ELR (cell line): ENCODE measurements around the gene PRRC2A.
"Not testable (repeated sequence)": the region's sequence is repeated elsewhere in the genome, so short reads cannot be mapped to it uniquely, and the experiment has no call there.

Experiments
- DNase-seq: peaks from one replicate; pipeline ENCODE4 v3.0.0-alpha.2; 2015; ENCODE audit warnings: low read depth

PRRC2A gene

DNA sequence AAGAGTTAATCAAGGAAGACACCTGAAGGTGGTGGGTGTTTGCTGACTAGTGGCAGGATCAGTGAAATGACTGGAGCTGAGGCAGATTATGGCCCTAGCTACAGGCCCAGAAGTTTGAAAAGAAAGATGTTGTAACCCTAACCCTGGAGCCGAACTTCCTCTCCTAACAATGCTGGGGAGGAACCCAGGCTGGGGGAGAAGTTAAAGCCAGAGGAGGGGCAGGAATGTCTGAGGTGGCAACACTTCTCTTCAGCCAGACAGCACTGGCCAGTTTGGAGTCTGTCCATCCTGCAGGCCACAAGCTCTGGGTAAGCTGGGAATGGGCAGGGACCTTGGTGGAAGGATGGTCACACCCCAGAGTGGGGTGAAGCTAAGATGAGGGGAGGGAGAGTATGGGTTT is 34.5 kb upstream of the PRRC2A start, which contains the start of gene LST1:
TSS of gene LST1 (plus strand) at position 270 of the 400 bp plus-strand sequence. CDS start 1,023 bp downstream, outside the sequence.
- DNase-seq: no peak

DNA sequence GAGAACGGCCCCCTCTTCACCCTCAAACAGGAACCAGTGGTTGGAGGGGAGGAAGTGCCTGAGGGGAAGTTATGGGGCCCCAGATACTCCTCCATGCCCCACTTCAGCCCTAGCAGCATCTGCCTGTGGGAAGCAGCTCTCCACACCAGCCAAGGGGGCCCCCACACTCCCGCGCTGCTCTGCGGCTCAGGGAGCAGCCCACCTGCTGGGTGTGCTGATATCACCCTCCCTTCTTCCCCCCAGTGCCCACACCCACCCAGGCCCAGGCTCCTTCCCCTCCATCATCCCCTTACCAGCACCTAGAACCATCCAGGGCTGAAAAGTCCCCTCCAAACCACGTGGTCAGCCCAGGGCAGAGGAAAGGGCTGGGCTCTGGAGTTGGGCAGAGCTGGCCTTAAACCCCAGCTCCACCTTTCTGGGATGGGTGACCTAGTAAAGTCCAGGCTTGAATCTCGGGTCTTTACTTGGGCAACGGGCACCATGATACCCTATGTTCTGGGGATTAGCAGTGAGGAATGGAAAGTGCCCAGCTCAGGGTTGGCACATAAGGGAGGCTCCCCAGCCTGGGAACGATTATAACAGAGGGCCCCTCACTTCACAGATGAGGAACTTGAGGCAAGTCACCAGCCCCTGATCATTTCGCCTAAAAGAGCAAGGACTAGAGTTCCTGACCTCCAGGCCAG is 33.8 kb upstream of the PRRC2A start:
- DNase-seq: no peak

DNA sequence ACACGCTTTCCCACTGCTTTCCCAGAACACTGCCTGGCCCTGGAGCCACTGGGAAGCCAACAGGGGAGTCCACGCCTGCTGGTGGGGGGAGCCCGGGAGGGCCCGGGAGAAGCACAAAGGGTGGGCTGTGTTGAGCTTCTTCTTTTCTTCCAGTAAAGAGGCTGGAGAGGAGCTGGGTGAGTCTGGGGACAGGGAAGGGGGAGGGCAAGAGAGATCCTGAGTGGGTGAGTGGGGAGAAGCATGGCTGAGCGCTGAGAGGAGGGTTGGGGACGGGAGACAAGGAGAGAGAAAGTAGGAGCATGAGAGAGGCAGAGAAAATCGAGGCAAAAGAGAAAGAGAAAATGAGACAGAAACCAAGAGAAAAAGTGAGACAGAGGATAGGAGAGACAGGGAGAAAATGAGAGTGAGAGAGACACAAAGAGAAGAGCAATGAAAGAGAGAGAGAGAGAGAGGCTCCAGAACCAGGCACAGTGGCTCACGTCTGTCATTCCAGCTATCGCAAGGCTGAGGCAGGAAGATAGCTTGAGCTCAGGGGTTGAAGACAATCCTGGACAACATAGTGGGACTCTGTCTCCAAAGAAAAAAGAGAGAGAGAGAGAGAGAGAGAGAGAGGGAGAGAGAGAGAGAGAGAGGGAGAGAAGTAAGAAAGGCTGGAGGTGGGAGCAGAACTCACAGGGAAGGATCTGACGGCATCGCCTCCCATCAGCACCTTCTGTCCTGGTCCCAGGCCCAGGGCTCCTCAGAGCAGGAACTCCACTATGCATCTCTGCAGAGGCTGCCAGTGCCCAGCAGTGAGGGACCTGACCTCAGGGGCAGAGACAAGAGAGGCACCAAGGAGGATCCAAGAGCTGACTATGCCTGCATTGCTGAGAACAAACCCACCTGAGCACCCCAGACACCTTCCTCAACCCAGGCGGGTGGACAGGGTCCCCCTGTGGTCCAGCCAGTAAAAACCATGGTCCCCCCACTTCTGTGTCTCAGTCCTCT is 32.4 kb upstream of the PRRC2A start:
- no peak for DNase-seq

DNA sequence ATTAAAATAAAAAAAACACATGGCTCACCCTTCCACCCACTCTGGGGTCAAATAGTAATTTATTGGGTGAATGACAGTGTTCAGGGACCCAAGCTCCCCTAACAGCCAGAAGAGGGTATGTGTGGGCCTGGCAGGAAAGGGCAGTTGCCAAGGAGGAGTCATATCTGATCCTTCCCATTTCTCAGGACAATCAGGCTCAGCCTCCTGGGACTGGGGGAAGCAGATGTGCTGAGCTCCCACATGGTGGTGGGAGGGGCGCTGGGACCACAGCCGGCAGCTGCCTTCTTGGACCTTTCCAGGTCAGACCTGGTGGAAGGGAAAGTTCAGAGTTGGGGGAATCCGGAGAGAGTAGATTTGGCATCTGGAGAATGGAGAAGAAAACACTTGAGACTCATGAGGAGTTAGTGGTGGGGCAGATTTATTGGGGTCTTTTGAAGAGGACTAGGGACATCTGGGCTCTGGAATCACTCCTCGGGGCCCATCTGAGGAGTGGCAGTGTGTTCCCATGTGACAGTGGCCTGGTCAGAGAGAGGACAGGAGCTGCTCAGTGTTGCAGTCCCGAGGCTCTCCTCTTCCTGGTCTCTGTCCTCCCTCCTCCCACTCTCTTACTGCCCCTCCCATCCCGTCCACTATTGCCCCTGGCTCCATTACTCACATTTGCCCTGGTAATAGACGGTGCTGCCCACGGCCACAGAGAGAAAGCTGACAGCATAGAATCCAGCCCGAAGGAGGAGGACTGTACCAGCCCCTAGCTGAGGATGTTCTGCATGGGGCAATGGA is 31.5 kb upstream of the PRRC2A start:
- no peak for DNase-seq

DNA sequence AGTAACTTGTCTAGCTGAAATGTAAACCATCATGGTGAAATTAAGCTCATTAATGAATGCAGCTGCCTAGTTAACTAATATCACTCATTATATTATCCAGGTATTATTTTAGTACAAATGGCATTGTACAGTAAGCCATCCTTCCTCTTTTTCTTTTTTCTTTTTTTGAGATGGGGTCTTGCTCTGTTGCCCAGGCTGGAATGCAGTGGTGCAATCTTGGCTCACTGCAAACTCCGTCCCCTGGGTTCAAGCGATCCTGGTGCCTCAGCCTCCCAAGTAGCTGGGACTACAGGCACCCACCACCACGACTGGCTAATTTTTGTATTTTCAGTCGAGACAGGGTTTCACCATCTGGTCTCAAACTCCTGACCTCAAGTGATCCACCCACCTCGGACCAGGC is 29.8 kb upstream of the PRRC2A start:
- DNase-seq: not testable (repeated sequence)

DNA sequence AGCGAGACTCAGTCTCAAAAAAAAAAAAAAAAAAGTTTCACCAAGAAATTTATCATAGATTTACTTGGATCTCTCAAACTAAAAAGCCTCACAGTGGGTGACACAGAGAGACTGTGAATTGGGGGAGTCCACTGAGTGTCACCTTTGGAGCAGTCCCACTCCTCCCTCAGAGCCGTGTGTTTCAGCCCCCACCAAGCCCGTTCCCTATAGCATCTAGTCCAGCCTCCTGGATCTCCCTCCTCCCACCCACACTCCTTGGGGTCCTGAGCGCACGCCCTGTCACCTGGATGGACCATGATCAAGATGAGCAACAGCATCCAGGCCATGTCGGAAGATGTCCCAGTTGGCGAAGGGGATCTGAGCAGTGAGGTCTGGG is 28.1 kb upstream of the PRRC2A start:
- DNase-seq: no peak

DNA sequence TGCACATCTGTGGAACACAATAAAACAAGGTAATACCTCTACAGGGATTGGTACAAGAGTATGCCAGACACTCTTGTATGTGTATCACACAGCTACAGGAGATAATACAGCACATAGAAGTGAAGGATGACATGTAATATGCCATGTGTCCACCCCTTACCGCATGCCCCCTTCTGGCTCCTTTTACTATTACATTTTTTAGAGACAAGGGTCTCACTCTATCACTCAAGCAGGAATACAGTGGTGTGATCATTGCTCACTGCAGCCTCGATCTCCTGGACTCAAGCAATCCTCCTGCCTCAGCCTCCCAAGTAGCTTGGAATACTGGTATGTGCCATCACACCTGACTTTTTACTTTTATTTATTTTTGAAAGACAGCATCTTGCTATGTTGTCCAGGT is 23.5 kb upstream of the PRRC2A start:
- peak; percentile 71 for DNase-seq

DNA sequence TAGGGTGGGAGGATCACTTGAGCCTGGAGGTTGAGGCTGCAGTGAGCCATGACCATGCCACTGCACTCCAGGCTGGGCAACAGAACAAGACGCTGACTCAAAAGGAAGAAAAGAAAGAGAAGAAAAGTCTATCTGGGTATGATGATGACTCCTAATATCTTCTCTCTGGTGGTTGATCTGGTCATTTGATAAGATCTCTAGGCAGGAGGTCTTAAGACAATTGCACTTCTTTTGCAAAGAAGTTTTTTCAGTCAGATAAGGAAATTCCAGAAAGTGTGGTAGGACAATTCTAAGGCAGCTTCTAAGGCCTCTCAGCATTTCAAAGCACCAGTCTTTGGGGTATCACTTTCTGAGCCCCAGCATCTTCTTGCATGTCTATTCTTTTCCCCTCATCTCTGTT is 13.2 kb upstream of the PRRC2A start:
- no peak for DNase-seq

DNA sequence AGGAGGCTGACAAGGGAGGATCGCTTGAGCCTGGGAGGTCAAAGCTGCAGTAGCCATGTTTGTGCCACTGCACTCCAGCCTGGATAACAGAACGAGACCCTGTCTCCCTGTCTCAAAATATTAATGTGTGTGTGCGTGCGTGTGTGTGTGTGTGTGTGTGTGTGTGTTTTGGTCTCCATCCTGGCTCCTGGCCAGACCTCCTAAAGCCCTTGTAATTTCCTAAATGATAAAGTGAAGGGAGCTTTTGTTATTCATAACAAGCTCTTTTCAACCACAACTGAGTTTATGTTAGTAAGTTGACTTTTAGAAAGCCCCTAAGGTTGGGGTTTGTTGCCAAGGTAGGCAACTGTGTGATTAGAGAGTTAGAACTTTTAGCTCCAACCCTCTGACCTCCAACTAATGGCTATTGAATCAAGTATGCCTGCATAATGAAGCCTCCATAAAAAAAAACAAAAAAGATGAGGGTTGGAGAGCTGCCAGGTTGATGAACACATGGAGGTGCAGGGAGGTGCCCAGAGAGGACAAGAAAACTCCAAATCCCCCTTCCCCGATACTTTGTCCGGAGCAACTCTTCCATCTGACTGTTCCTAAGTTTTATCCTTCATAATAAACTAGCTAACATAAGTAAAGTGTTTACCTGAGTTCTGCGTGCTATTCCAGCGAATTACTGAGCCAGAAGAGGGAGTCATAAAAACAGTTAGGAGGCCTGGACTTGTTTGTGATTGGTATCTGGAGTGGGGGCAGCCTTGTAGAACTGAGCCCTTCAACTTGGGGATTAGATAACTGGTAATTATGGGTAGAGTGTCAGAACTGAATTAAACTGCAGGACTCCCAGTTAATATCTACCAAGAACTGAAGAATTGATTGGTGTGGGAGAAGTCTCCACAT is 10.8 kb upstream of the PRRC2A start:
- DNase-seq: no peak

DNA sequence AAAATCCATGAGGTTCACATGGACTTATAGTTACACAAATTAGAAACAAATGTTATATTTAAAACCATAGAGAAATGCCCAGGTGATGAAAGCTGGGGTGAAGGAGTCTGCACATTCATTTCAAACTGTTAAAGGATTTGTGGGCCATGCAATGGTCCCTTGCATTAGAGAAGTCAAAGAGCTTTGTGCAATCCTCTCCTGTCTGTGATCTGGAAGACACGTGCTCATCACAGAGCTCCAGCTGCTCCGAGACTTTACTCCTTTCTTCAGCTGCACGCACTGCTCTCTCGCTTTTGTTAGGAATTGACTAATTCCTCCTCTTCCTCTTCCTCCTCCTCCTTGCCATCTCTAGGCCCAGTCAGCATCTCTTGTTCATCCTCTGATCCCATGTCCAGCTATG is 9.5 kb upstream of the PRRC2A start:
- DNase-seq: no peak

DNA sequence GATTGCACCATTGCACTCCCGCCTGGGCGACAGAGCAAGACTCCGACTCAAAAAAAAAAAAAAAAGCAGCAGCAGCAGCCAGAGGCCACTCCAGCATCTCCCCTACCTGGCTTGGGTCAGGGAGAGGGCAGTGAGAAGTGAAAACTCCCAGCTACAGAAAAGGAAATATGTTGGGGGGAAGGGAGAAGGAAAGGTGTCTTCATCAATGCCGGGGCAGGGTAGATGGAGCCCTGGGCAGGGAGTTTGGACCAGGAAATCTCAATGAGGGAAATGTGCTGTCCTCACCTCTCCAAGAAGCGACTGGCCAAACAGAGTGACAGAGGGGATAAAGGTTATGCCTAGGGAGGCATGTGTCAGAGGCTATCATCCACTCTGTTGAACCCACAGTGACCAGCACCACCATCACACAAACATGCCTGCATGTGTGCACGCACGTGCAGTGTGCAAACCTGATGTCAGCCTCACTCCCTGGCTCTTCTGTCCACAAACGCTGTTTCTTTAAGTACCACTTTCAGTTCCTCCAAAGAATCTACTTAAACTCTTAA is 6.4 kb upstream of the PRRC2A start:
- DNase-seq: no peak

DNA sequence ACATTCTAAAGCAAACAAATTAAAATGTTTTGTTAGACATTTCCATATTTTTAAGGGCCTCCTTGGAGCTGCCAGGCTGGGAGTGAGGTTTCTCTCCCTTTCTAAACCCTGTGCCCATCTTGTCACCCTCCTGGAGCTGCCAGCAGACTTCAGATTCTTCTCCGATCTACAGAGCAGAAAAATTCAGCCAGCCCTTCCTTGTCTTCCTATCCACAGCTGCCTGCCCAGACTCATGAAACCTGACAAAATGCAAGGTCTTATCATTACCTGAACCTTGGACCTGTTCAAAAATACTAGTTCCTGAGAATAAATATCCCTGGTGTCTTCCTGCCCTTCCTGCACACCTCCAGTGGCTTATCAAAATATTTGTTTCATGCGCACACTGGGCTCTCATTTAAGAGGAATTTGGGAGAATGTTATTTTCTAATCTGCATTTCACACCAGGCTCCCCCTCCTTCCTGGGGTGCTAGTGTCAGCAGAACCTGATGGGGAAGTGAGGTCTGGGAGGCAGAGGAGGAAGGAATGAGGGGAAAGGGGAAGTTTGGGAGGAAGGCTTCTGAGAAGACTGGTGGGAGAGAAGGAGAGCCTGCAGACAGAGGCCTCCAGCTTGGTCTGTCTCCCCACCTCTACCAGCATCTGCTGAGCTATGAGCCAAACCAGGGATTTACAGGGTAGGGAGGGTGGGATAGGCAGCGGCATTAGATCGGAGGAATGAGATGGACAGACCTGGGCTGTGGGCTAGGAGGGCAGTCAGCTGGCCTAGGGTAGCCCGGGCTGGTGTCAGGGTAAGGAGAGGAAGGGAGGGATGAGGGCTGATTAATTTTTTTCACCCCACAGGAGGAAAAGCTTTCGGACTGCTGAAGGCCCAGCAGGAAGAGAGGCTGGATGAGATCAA is 5.6 kb upstream of the PRRC2A start, which contains the start of gene AIF1:
TSS of gene AIF1 (plus strand) at position 551 of the 895 bp plus-strand sequence. CDS start at position 647, 96 bp downstream.
- DNase-seq: no peak

DNA sequence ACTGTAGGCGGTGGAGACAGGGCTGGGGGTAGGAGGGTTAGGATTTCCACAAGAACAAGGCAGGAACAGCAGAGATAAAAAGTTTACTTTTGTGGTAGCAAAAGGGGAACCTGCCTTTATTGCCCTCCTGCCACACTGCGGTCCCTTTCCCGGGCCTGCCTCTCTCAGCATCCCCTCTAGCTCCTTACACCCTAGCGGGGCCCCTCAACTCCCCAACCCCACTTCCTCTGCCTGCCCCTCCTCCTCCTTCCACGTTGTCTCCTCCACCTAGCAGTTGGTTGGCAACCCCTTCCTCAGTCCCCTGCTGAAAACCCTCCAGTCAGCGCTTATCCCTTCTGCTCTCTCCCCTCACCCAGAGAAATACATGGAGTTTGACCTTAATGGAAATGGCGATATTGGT is 4.8 kb upstream of the PRRC2A start:
- DNase-seq: no peak

DNA sequence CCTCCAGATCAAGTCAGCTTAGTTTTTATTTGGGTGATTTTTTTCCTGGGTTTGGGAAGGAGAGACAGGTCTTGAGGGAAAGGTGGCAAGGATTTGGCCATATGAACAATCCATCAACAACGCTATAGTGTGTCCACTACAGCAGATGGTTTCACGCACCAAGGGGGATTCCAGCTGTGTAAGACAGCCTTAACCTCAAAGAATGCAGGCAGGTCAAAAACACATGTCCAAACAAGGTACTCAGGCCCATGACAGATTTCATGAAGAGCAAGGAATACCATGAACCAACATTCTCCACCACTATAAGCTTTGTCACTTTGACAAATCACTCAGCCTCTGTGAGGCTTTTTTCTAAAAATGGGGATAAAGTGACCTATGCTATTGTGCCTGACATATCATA is 3.5 kb upstream of the PRRC2A start:
- DNase-seq: no peak

DNA sequence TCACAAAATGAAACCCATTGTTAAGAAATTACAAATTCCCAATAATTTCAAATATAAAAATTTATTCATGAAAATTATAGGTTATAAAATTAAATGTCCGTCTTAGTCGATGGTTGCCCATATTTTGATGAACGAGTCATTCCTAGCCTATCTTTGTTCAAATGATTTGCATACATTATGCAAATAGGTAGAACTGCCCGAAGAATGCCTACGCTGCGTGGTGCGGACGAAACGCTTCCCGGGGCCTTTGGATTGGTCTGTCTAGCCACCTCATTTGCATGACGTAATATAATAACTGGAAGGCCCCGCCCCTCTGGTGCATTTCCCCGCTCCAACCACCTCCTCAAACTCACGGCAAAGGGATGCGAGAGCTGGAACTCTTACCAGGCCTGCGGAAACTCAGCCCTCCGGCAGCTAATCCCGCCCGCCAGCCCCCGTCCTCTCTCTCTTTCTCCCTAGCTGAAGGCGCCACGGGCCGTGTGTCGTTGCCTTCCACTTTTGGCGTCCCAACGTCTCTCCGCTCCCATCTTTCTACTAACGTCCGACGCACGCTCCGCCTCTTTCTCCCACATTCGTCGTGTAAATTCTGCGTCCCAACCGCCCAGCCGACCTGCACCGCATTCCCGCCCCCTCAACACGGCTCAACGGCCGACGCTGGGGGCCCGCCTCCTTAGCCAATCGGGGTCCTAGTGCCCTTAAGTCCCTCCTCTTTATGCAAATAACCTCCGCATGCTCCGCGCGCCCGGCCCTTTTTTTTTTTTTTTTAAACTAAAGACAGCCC is 520 bp upstream of the PRRC2A start:
- peak; percentile 100 for DNase-seq

DNA sequence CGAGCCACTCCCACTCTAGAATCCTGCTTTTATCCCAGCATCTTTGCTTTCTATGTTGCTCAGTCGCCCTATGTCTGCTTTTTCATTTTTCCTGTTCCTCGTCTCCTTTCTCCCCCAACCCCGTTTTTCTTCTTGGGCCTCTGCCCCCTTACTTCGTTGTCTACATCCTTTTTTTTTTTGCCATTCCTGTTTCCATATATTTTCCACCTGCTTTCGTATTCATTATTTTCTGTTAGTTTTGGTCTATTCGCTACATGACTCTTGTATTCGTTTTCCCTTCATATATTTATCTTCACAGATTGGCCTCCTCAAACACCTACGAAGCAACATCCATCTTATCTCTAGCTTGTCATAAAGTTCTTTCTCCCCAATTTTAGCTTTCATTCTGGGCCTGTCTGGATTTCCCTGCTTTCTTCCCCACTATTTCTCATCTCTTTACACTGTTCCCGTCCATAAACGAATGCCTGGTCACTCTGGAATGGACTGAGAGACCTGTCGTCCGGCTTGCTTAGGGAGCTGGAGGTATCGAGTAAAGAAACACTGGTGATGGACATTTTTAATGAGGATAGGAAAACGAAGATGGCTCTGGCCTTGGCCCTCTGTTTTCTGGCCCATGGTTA is 915 bp downstream of the PRRC2A start:
- no peak for DNase-seq

DNA sequence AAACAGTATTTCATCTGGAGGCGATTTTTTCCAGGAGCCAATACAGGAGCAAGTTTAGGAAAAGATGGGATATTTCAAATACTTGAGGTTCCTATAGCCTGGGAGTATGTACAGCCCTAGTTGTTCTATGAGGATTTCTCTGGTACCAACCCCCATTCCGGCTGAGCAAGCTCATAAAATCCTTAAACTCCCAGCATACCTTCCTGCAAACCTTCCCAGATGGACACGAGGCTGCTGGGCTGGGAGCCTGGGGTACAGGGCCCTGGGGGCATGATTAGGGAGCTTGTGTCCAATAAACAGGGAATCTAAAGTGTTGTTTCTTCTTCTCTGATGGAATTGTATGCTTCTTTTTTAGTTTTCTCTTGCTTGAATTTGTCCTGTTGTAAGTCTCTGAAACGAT is 1.5 kb downstream of the PRRC2A start:
- no peak for DNase-seq

DNA sequence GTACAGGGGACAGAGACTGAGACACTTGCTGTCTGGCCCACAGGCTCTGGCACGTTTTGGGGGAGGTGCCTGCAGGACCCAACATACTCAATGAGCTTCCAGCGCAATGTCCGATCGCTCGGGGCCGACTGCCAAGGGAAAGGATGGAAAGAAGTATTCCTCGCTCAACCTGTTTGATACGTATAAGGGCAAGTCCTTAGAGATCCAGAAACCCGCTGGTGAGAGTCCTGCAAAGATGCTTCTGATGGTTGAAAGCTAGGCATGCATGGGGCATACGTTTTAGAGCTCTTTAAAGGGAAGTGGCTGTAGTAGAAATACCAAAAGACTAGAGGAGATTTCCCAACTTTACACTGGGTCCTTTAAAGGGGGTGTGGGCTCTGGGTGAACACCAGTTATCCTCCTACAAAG is 2.2 kb downstream of the PRRC2A start:
- DNase-seq: no peak

DNA sequence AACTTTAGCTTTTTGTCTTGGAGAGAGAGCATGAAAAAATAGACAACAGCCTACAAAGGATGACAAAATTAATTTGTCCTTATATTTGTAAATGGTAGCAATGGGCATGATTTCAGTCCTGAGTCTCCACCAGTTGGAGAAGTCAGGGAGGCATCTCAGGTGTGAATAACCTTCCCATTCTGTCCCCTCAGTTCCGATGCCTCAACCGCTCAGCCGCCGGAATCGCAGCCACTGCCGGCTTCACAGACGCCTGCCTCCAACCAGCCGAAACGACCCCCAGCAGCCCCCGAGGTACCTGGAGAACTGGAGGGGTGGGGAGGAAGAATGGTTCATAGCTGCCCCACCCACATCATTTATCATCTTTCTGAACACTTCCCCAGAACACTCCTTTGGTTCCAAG is 3.6 kb downstream of the PRRC2A start:
- DNase-seq: no peak
